Upper lobe of left lung (tissue), 6 donors: ENCODE measurements around the gene PDE9A. TPM values are rescaled to one million over a fixed set of nuclear protein-coding genes. Genes with fewer than 3 reads are reported as not detected.

Source experiments
- ATAC-seq, 2 donors: fragments of 200-7000 bp; cut with Tn5 transposase; one replicate each; pipeline ENCODE4 v1.9.1; 2022; ENCODE audit warnings: mild to moderate bottlenecking in 2 of 2, moderate library complexity in 2 of 2; ENCODE audit not compliant: low FRiP score in 2 of 2
- DNase-seq, 2 donors: peaks; one replicate each; pipeline ENCODE4 v3.0.0-alpha.2; 2019 to 2020
- H3K27ac ChIP-seq, 4 donors: fragments of 200-600 bp; sonication (generic); one replicate each; pipeline ENCODE4 v1.5.1; 2016 to 2019
- H3K27me3 ChIP-seq, 4 donors: fragments of 200-600 bp; sonication (generic); one replicate each; pipeline ENCODE4 v1.5.1; 2017 to 2019
- H3K36me3 ChIP-seq, 4 donors: fragments of 200-600 bp; sonication (generic); one replicate each; pipeline ENCODE4 v1.5.1; 2016 to 2019
- H3K4me1 ChIP-seq, 4 donors: fragments of 200-600 bp; sonication (generic); one replicate each; pipeline ENCODE4 v1.5.1; 2018 to 2019
- H3K4me3 ChIP-seq, 4 donors: fragments of 200-600 bp; sonication (generic); one replicate each; pipeline ENCODE4 v1.5.1; 2017 to 2019; ENCODE audit warnings: mild to moderate bottlenecking in 2 of 4, moderate library complexity in 1 of 4
- H3K9me3 ChIP-seq, 4 donors: fragments of 200-600 bp; sonication (generic); one replicate each; pipeline ENCODE4 v1.5.1; 2018 to 2019
- CTCF ChIP-seq, 6 experiments: fragments of 450-650 bp in 4 of 6; fragments of 200-600 bp in 2 of 6; sonication (generic) in 2 of 6; IDR thresholded peaks; one replicate each; pipeline ENCODE4 v1.5.1; 2016 to 2019; ENCODE audit warnings: antibody characterized with exemption in 6 of 6
- EP300 ChIP-seq, 4 donors: sonication (generic); formaldehyde crosslinking; IDR thresholded peaks; one replicate each; pipeline ENCODE4 v1.5.1; 2017; ENCODE audit warnings: antibody characterized with exemption in 4 of 4, control low read depth in 2 of 4
- POLR2A ChIP-seq, 4 donors: fragments of 450-650 bp; IDR thresholded peaks; one replicate each; pipeline ENCODE4 v1.5.1; 2016 to 2017; ENCODE audit warnings: antibody characterized with exemption in 4 of 4, mild to moderate bottlenecking in 2 of 4
- POLR2AphosphoS5 ChIP-seq, 2 donors: sonication (generic); formaldehyde crosslinking; IDR thresholded peaks; one replicate each; pipeline ENCODE4 v1.5.1; 2017; ENCODE audit warnings: antibody characterized with exemption in 2 of 2
- WGBS, 2 donors: methylation state at CpG; one replicate each; pipeline ENCODE4 v1.1.5; 2017 to 2018; 5-methylcytosine and 5-hydroxymethylcytosine counted together
- total RNA-seq, 6 donors: library from RNA; depleted of rRNA in 4 of 6; stranded (reverse); fragments of >200 nt in 4 of 6; gene quantifications; one replicate each; pipeline versions ENCODE4 v1.1.0 to v1.2.1, GENCODE V29; 2016 to 2021
- donor health status: DM: no; HTN: no; CAD: no; lungs with moderate emphysema.
- donor health status: DM: no; HTN: yes; CAD: no; lungs with severe emphysema.

Gene PDE9A
- total RNA-seq, 6 donors from 2014 or later: 4.0 to 12.4 (median 6.6) TPM

GRCh38 chr21:42636520-42637266, 16.7 kb upstream of the PDE9A start:
- Histone ChIP-seq H3K27ac (no peak overlapping the region), H3K9me3 (no peaks in the 10 kb centered on the region), H3K27me3 (peaks cover 0 to 2% (median 0%) of the 10 kb centered on the region in 4 donors), H3K4me3 (no peak overlapping the region), H3K4me1 (peaks cover 8 to 21% (median 15%) of the 10 kb centered on the region in 4 donors), H3K36me3 (no peaks in the 10 kb centered on the region)
- ATAC-seq: peak in 1 of 2 donors; percentile 66
- 47 to 53% methylated on average over 9 to 10 of the region's 10 CpGs for WGBS, 2 donors
- TF ChIP-seq POLR2A (IDR thresholded peaks at IDR 0.05): no peak
- TF ChIP-seq EP300 (IDR thresholded peaks at IDR 0.05): no peak
- TF ChIP-seq POLR2AphosphoS5 (IDR thresholded peaks at IDR 0.05): peak in 1 of 2 donors; percentile 21
- no peak for TF ChIP-seq CTCF (IDR thresholded peaks at IDR 0.05)
- no peak for DNase-seq

GRCh38 chr21:42637267-42638041, 16.0 kb upstream of the PDE9A start:
- H3K9me3 ChIP-seq: no peaks in the 10 kb centered on the region
- ATAC-seq (no peak), DNase-seq (peak in 1 of 2 donors; percentile 48)
- no peaks in the 10 kb centered on the region for H3K36me3 ChIP-seq
- TF ChIP-seq CTCF (IDR thresholded peaks at IDR 0.05) (no peak), EP300 (IDR thresholded peaks at IDR 0.05) (no peak), POLR2AphosphoS5 (IDR thresholded peaks at IDR 0.05) (no peak), POLR2A (IDR thresholded peaks at IDR 0.05) (no peak)
- H3K4me3 ChIP-seq: no peak overlapping the region
- no peak overlapping the region for H3K27ac ChIP-seq
- WGBS, 2 donors: 86 to 91% methylated on average over 31 to 36 of the region's 36 CpGs
- H3K27me3 ChIP-seq: peaks cover 0 to 2% (median 0%) of the 10 kb centered on the region in 4 donors
- H3K4me1 ChIP-seq: peaks cover 8 to 23% (median 15%) of the 10 kb centered on the region in 4 donors

GRCh38 chr21:42638266-42638863, 15.1 kb upstream of the PDE9A start:
- H3K9me3 ChIP-seq: no peaks in the 10 kb centered on the region
- WGBS, 2 donors: 56 to 62% methylated on average over 9 to 19 of the region's 19 CpGs
- peaks cover 8 to 23% (median 15%) of the 10 kb centered on the region in 4 donors for H3K4me1 ChIP-seq
- DNase-seq (peak in 1 of 2 donors; percentile 33), ATAC-seq (no peak)
- no peak overlapping the region for H3K4me3 ChIP-seq
- no peak for TF ChIP-seq POLR2A (IDR thresholded peaks at IDR 0.05)
- H3K27me3 ChIP-seq: peaks cover 0 to 2% (median 0%) of the 10 kb centered on the region in 4 donors
- no peak overlapping the region for H3K27ac ChIP-seq
- H3K36me3 ChIP-seq: no peaks in the 10 kb centered on the region

- H3K36me3 ChIP-seq: no peaks in the 10 kb centered on the region
- H3K27me3 ChIP-seq: peaks cover 0 to 2% (median 0%) of the 10 kb centered on the region in 4 donors
- peaks cover 8 to 23% (median 15%) of the 10 kb centered on the region in 4 donors for H3K4me1 ChIP-seq
- H3K27ac ChIP-seq: no peak overlapping the region
- 87 to 92% methylated on average over 8 of the region's 8 CpGs for WGBS, 2 donors
- DNase-seq (no peak), ATAC-seq (no peak)
- no peak overlapping the region for H3K4me3 ChIP-seq
- no peaks in the 10 kb centered on the region for H3K9me3 ChIP-seq
- TF ChIP-seq POLR2A (IDR thresholded peaks at IDR 0.05) (no peak), CTCF (IDR thresholded peaks at IDR 0.05) (no peak)
These were observed 13.7 kb upstream of the PDE9A start for GRCh38 chr21:42639646-42640152.

DNA sequence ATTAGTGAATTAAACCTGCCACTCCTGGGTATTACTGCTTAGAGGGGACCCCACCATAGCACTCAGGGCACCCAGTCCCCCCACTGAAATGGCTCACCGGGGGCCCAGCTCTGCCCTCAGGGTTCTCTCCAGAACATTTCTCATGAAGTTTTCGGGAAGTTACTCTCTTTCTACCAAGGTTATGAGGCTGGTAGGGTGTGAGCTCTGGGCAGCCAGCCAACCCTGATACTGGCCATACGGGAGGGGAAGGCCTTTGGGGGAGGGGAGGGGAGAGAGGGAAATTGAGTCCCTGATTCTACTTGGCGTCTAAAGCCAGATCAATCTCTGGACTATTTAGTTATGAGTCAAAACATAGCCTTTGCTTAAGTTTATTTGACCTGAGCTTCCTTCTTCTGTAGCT, 12.9 kb upstream of the PDE9A start:
- Histone ChIP-seq H3K4me3 (no peak overlapping the region), H3K27me3 (peaks cover 0 to 2% (median 0%) of the 10 kb centered on the region in 4 donors), H3K27ac (no peak overlapping the region), H3K9me3 (no peaks in the 10 kb centered on the region), H3K4me1 (peaks cover 8 to 23% (median 15%) of the 10 kb centered on the region in 4 donors), H3K36me3 (no peaks in the 10 kb centered on the region)
- TF ChIP-seq POLR2A (IDR thresholded peaks at IDR 0.05) (no peak), POLR2AphosphoS5 (IDR thresholded peaks at IDR 0.05) (no peak), CTCF (IDR thresholded peaks at IDR 0.05) (no peak), EP300 (IDR thresholded peaks at IDR 0.05) (no peak)
- DNase-seq: peak in 1 of 2 donors; percentile 65
- ATAC-seq: no peak
- WGBS, 2 donors: 18 to 24% methylated on average over 4 of the region's 4 CpGs
